Esophagus (tissue), 2 donors: ENCODE data around the gene LRPAP1. TPM values are rescaled to one million over a fixed set of nuclear protein-coding genes. Genes with fewer than 3 reads are reported as not detected.
"Not testable (repeated sequence)": the region's sequence is repeated elsewhere in the genome, so short reads cannot be mapped to it uniquely, and the experiment has no call there.

Source experiments
- H3K27ac ChIP-seq, 2 donors: one replicate each; pipeline ENCODE4 v1.5.1; 2013; ENCODE audit warnings: low read depth in 2 of 2, mild to moderate bottlenecking in 2 of 2, inconsistent platforms in 1 of 2, low read length in 1 of 2, moderate library complexity in 1 of 2
- H3K27me3 ChIP-seq, 2 donors: one replicate each; pipeline ENCODE4 v1.6.1; 2013; ENCODE audit warnings: low read length in 2 of 2, control low read depth in 1 of 2, mild to moderate bottlenecking in 1 of 2; ENCODE audit not compliant: insufficient read depth in 2 of 2, control insufficient read depth in 1 of 2
- H3K36me3 ChIP-seq, 2 donors: one replicate each; pipeline ENCODE4 v1.6.1; 2013; ENCODE audit warnings: low read length in 1 of 2; ENCODE audit not compliant: control insufficient read depth in 2 of 2, insufficient read depth in 2 of 2
- H3K4me1 ChIP-seq, 2 donors: one replicate each; pipeline ENCODE4 v1.6.1; 2013; ENCODE audit warnings: low read length in 1 of 2; ENCODE audit not compliant: control insufficient read depth in 2 of 2, insufficient read depth in 2 of 2
- H3K4me3 ChIP-seq, 2 donors: one replicate each; pipeline ENCODE4 v1.5.1; 2013; ENCODE audit warnings: low read length in 2 of 2, mild to moderate bottlenecking in 2 of 2, low read depth in 1 of 2, moderate library complexity in 1 of 2
- H3K9me3 ChIP-seq, 2 donors: one replicate each; pipeline ENCODE4 v1.6.1; 2013; ENCODE audit warnings: mild to moderate bottlenecking in 2 of 2, low read depth in 1 of 2, low read length in 1 of 2, moderate library complexity in 1 of 2; ENCODE audit not compliant: control insufficient read depth in 2 of 2, insufficient read depth in 1 of 2
- WGBS, 2 donors: extraction: QIAGEN DNeasy Blood & Tissue Kit; methylation state at CpG; one replicate each; pipeline ENCODE4 v1.1.7; 2013; 5-methylcytosine and 5-hydroxymethylcytosine counted together
- polyA plus RNA-seq, 2 donors: library from polyadenylated mRNA; stranded (reverse); fragments of 200-250 nt; gene quantifications; one replicate each; pipeline ENCODE4 v1.2.3, GENCODE V29; 2013
- donor health status: healthy with polysubstance abuse.
- donor health status: Bipolar disorder and iron deficiency.

The LRPAP1 gene
- polyA plus RNA-seq, 2 donors, result 18.0 to 87.0 TPM

- Histone ChIP-seq H3K4me3 (no peak overlapping the region), H3K27me3 (no peaks in the 10 kb centered on the region), H3K9me3 (no peaks in the 10 kb centered on the region), H3K36me3 (peaks cover 36 to 92% of the 10 kb centered on the region in 2 donors), H3K4me1 (no peaks in the 10 kb centered on the region), H3K27ac (no peak overlapping the region)
- WGBS, 2 donors, result 87 to 91% methylated on average over 32 of the region's 32 CpGs
These were observed 16.0 kb downstream of the LRPAP1 start for GRCh38 chr4:3516061-3516835.

- no peak overlapping the region for H3K27ac ChIP-seq
- H3K4me1 ChIP-seq, result no peaks in the 10 kb centered on the region
- H3K9me3 ChIP-seq, result no peaks in the 10 kb centered on the region
- H3K27me3 ChIP-seq, result no peaks in the 10 kb centered on the region
- peaks cover 33 to 92% of the 10 kb centered on the region in 2 donors for H3K36me3 ChIP-seq
- 83 to 85% methylated on average over 15 of the region's 15 CpGs for WGBS, 2 donors
- H3K4me3 ChIP-seq, result no peak overlapping the region
These were observed 16.6 kb downstream of the LRPAP1 start for GRCh38 chr4:3515646-3516045.

- Histone ChIP-seq H3K4me1 (no peaks in the 10 kb centered on the region), H3K27ac (no peak overlapping the region), H3K9me3 (no peaks in the 10 kb centered on the region), H3K27me3 (no peaks in the 10 kb centered on the region), H3K36me3 (peaks cover 33 to 90% of the 10 kb centered on the region in 2 donors), H3K4me3 (no peak overlapping the region)
- 89% methylated on average over 31 of the region's 31 CpGs for WGBS, 2 donors
These were observed 17.3 kb downstream of the LRPAP1 start for GRCh38 chr4:3514806-3515501.

- 89 to 90% methylated on average over 17 of the region's 17 CpGs for WGBS, 2 donors
- Histone ChIP-seq H3K27me3 (no peaks in the 10 kb centered on the region), H3K27ac (no peak overlapping the region), H3K4me3 (no peak overlapping the region), H3K4me1 (no peaks in the 10 kb centered on the region), H3K9me3 (no peaks in the 10 kb centered on the region), H3K36me3 (peaks cover 33 to 87% of the 10 kb centered on the region in 2 donors)
These were observed 17.9 kb downstream of the LRPAP1 start for GRCh38 chr4:3514221-3514780.

- Histone ChIP-seq H3K9me3 (no peaks in the 10 kb centered on the region), H3K4me3 (no peak overlapping the region), H3K27ac (no peak overlapping the region), H3K27me3 (no peaks in the 10 kb centered on the region), H3K4me1 (no peaks in the 10 kb centered on the region), H3K36me3 (peaks cover 33 to 85% of the 10 kb centered on the region in 2 donors)
- WGBS, 2 donors, result 93 to 94% methylated on average over 18 of the region's 18 CpGs
These were observed 18.4 kb downstream of the LRPAP1 start for GRCh38 chr4:3513807-3514206.

GRCh38 chr4:3512719-3513118, 19.5 kb downstream of the LRPAP1 start:
- Histone ChIP-seq H3K27ac (no peak overlapping the region), H3K9me3 (no peaks in the 10 kb centered on the region), H3K4me1 (no peaks in the 10 kb centered on the region), H3K27me3 (no peaks in the 10 kb centered on the region), H3K4me3 (no peak overlapping the region), H3K36me3 (peaks cover 26 to 83% of the 10 kb centered on the region in 2 donors)
- 93 to 96% methylated on average over 22 of the region's 22 CpGs for WGBS, 2 donors

GRCh38 chr4:3512279-3512678, 19.9 kb downstream of the LRPAP1 start:
- H3K4me3 ChIP-seq, result no peak overlapping the region
- no peak overlapping the region for H3K27ac ChIP-seq
- H3K27me3 ChIP-seq, result no peaks in the 10 kb centered on the region
- 89 to 92% methylated on average over 13 of the region's 13 CpGs for WGBS, 2 donors
- no peaks in the 10 kb centered on the region for H3K4me1 ChIP-seq
- H3K36me3 ChIP-seq, result peaks cover 22 to 78% of the 10 kb centered on the region in 2 donors
- no peaks in the 10 kb centered on the region for H3K9me3 ChIP-seq

GRCh38 chr4:3511601-3512000, 20.6 kb downstream of the LRPAP1 start:
- WGBS, 2 donors, result 96% methylated on average over 20 of the region's 27 CpGs

GRCh38 chr4:3511187-3511586, 21.0 kb downstream of the LRPAP1 start:
- Histone ChIP-seq H3K27me3 (no peaks in the 10 kb centered on the region), H3K9me3 (no peaks in the 10 kb centered on the region), H3K36me3 (peaks cover 14 to 67% of the 10 kb centered on the region in 2 donors), H3K4me1 (no peaks in the 10 kb centered on the region), H3K27ac (no peak overlapping the region), H3K4me3 (no peak overlapping the region)
- 94 to 95% methylated on average over 6 of the region's 6 CpGs for WGBS, 2 donors

More at GRCh38 chr4:3511601-3512000, 20.6 kb downstream of the LRPAP1 start:
- H3K4me1 ChIP-seq, H3K4me3 ChIP-seq, H3K27me3 ChIP-seq, H3K9me3 ChIP-seq, H3K27ac ChIP-seq: not testable (repeated sequence)
- H3K36me3 ChIP-seq, result peaks cover 15 to 71% of the 10 kb centered on the region in 2 donors
